ENCODE data around the gene BBS2. TPM values are rescaled to one million over a fixed set of nuclear protein-coding genes. Genes with fewer than 3 reads are reported as not detected.

Gene BBS2
- total RNA-seq, 6 experiments from 2014 or later, result 26.2 to 33.3 (median 29.5) TPM

DNA sequence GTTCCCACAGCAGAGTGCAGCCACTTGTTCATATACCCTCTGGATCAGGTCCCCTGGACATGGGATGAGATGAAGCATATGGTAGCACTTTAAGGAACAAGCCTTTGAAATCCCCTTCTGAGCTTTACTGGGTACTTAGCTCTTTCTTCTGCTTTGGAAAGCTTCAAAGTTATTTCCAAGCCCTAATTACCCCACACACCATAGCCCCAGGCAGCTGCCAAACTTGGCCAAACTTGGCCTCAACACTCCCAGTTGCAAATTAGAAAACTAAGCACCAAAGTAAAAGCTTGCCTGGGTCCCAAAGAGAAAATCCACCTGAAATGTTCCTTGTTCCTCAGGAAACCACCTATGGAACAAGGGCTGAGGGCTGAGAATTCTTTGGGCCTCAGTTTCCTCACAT lies 29.3 kb upstream of the BBS2 start:
- no peak for DNase-seq
- no peak for TF ChIP-seq CTCF (IDR thresholded peaks at IDR 0.05)
- H3K4me3 Mint-ChIP-seq, result no peak overlapping the region
- H3K4me1 Mint-ChIP-seq (ENCODE audit: low read depth), result peaks cover 32% of the 10 kb centered on the region
- H3K9me3 Mint-ChIP-seq, result no peaks in the 10 kb centered on the region
- H3K27me3 Mint-ChIP-seq (ENCODE audit: insufficient read depth), result peaks cover 16% of the 10 kb centered on the region
- no peaks in the 10 kb centered on the region for H3K36me3 Mint-ChIP-seq (ENCODE audit: low read depth)
- no peak overlapping the region for H3K27ac Mint-ChIP-seq

- no peak for DNase-seq
- Mint-ChIP-seq H3K9me3 (no peaks in the 10 kb centered on the region), H3K4me3 (no peak overlapping the region), H3K27me3 (ENCODE audit: insufficient read depth) (peaks cover 8% of the 10 kb centered on the region), H3K36me3 (ENCODE audit: low read depth) (no peaks in the 10 kb centered on the region), H3K27ac (no peak overlapping the region), H3K4me1 (ENCODE audit: low read depth) (peaks cover 32% of the 10 kb centered on the region)
- no peak for TF ChIP-seq CTCF (IDR thresholded peaks at IDR 0.05)
Measured at GRCh38 chr16:56547949-56548567, 28.2 kb upstream of the BBS2 start.

DNA sequence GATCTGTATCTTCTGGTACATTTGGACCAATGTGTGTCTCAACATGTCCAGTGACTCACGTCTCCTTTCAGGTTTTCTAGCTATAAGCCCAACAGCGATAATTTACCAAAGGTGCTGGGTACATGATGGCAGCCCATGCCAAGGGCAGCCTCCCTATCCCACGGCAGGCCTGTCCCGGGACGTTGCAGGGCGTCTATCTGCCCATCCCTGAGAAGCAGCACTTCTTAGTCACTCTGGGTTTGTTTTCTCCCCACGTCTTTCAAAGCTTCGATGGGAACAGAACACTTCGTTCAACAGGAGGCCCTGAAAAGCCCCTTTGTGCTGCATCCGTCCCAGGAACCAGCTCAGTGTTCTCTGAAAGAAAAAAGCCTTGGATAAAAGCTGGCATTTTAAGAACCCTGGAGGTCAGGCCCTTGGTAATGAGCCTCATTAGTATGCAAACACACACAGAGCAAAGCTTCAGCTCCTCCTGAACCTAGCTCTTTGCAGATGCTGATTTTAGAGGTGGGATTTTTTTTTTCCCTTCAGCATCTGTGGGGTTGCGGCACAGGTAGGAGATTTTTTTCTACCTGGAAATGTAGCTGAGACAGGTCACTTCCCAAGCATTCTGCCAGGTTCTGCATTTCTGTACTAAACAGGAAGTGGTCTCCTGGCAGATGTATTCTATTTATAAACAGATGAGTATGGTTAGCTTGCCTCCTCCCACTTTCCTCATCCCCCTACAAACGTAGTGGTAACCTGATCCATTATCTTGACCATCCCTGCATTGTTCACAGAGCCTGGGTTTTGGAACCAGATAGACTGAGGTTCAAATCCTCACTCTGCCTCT lies 27.5 kb upstream of the BBS2 start:
- peak overlapping the region; percentile 50; the same call in 1 of the 2 replicates for H3K27ac Mint-ChIP-seq
- no peak for TF ChIP-seq CTCF (IDR thresholded peaks at IDR 0.05)

DNA sequence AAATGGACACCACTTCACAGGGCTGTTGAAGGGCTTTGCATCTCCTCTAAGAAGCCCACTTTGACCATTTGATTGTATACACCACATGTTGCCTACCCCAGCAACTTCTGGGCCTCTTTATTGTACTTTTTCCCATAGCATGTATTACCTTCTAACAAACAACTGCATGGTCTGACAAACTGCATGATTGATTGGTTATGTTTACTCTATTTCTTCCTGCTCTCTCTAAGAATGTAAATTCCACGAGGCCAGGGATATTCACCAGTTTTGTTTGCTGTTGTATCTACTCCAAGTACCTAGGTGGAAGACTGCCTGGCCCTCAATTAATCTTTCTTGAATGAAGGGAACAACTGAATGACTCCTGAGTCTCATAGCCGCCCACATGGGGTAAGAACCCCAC lies 22.2 kb upstream of the BBS2 start:
- Mint-ChIP-seq H3K9me3 (peaks cover 12% of the 10 kb centered on the region), H3K27me3 (ENCODE audit: insufficient read depth) (peaks cover 19% of the 10 kb centered on the region), H3K4me3 (no peak overlapping the region), H3K27ac (no peak overlapping the region), H3K36me3 (ENCODE audit: low read depth) (peaks cover 8% of the 10 kb centered on the region), H3K4me1 (ENCODE audit: low read depth) (peaks cover 8% of the 10 kb centered on the region)
- no peak for TF ChIP-seq CTCF (IDR thresholded peaks at IDR 0.05)
- DNase-seq, result no peak

More for the DNA sequence above, 27.5 kb upstream of the BBS2 start:
- Mint-ChIP-seq H3K27me3 (ENCODE audit: insufficient read depth) (peaks cover 11% of the 10 kb centered on the region), H3K4me3 (no peak overlapping the region), H3K36me3 (ENCODE audit: low read depth) (no peaks in the 10 kb centered on the region), H3K4me1 (ENCODE audit: low read depth) (peaks cover 31% of the 10 kb centered on the region), H3K9me3 (no peaks in the 10 kb centered on the region)
- DNase-seq, result peak; percentile 45

GRCh38 chr16:56539656-56540055 lies 19.8 kb upstream of the BBS2 start:
- peaks cover 8% of the 10 kb centered on the region for H3K36me3 Mint-ChIP-seq (ENCODE audit: low read depth)
- no peak for TF ChIP-seq CTCF (IDR thresholded peaks at IDR 0.05)
- peaks cover 6% of the 10 kb centered on the region; the same call in 1 of the 2 replicates for H3K4me1 Mint-ChIP-seq (ENCODE audit: low read depth)
- no peak overlapping the region for H3K4me3 Mint-ChIP-seq
- peaks cover 27% of the 10 kb centered on the region for H3K27me3 Mint-ChIP-seq (ENCODE audit: insufficient read depth)
- DNase-seq, result no peak
- no peak overlapping the region for H3K27ac Mint-ChIP-seq
- peaks cover 12% of the 10 kb centered on the region for H3K9me3 Mint-ChIP-seq

Measured in HFFc6 (cell line).